Cerebellar nuclear complex (tissue), 1 donor: ENCODE data around the gene PIP5K1C.
A peak's percentile ranks its signal among the peaks of the same experiment; 100 is the strongest.

Experiments used
- DNase-seq, 2 experiments: peaks; one replicate each; lab custom pipeline; 2025; lab: John Stamatoyannopoulos, UW

The PIP5K1C gene

GRCh38 chr19:3700242-3701032 lies at the start of gene PIP5K1C:
Gene PIP5K1C (minus strand): TSS chr19:3700468. CDS start chr19:3700390, 78 bp downstream.
- peak in 1 of 2 experiments; percentile 24 for DNase-seq

GRCh38 chr19:3748965-3749364 lies 48.7 kb upstream of the PIP5K1C start:
- no peak for DNase-seq

GRCh38 chr19:3746371-3747056 lies 46.2 kb upstream of the PIP5K1C start:
- no peak for DNase-seq

- DNase-seq, result no peak
These were observed 45.2 kb upstream of the PIP5K1C start for GRCh38 chr19:3745363-3746045.

- no peak for DNase-seq
These were observed 43.2 kb upstream of the PIP5K1C start for GRCh38 chr19:3743486-3743885.

- DNase-seq, result no peak
These were observed 40.2 kb upstream of the PIP5K1C start for GRCh38 chr19:3740431-3740830.

- DNase-seq, result no peak
These were observed 38.4 kb upstream of the PIP5K1C start for GRCh38 chr19:3738477-3739220.

GRCh38 chr19:3737487-3738205 lies 37.4 kb upstream of the PIP5K1C start:
- no peak for DNase-seq

- DNase-seq, result no peak
These were observed 35.9 kb upstream of the PIP5K1C start for GRCh38 chr19:3736106-3736724.

- DNase-seq, result no peak
These were observed 34.0 kb upstream of the PIP5K1C start for GRCh38 chr19:3734310-3734600.

GRCh38 chr19:3733549-3734309 lies 33.5 kb upstream of the PIP5K1C start:
- no peak for DNase-seq

GRCh38 chr19:3732108-3732507 lies 31.8 kb upstream of the PIP5K1C start:
- no peak for DNase-seq

- no peak for DNase-seq
These were observed 30.2 kb upstream of the PIP5K1C start for GRCh38 chr19:3730457-3730958.

- no peak for DNase-seq
These were observed 25.5 kb upstream of the PIP5K1C start for GRCh38 chr19:3725640-3726310.

GRCh38 chr19:3725121-3725520 lies 24.9 kb upstream of the PIP5K1C start:
- DNase-seq, result no peak

GRCh38 chr19:3723883-3724282 lies 23.6 kb upstream of the PIP5K1C start:
- DNase-seq, result no peak

- no peak for DNase-seq
These were observed 22.8 kb upstream of the PIP5K1C start for GRCh38 chr19:3723110-3723488.

- DNase-seq, result no peak
These were observed 22.3 kb upstream of the PIP5K1C start for GRCh38 chr19:3722443-3723109.

- DNase-seq, result no peak
These were observed 21.7 kb upstream of the PIP5K1C start for GRCh38 chr19:3721887-3722442.
